H1 (cell line): ENCODE measurements around the gene CREBZF. TPM values are rescaled to one million over a fixed set of nuclear protein-coding genes. Genes with fewer than 3 reads are reported as not detected.

Experiments
- CTCF ChIA-PET: fragments of 300-600 bp; sonication (Branson Sonifier 250); formaldehyde crosslinking; loops from one replicate; lab custom pipeline; 2021; ENCODE audit not compliant: partially characterized antibody; lab: Charles Lee
- POLR2A ChIA-PET: fragments of 300-600 bp; sonication (Branson Sonifier 250); formaldehyde crosslinking; loops from one replicate; lab custom pipeline; 2021; ENCODE audit warnings: inconsistent platforms; ENCODE audit not compliant: partially characterized antibody; lab: Charles Lee
- DNase-seq, 2 experiments: peaks; one replicate each; pipeline versions ENCODE4 v3.0.0 to v3.0.0-alpha.2; 2010 to 2022; ENCODE audit warnings: low spot score in 2 of 2, low read depth in 1 of 2, mixed read lengths in 1 of 2
- FAIRE-seq: peaks from 2 replicates; lab custom pipeline; 2011; peaks lifted over from hg19 to GRCh38; lab: Jason Lieb, UNC
- H2AFZ ChIP-seq: 2 replicates; pipeline ENCODE4 v1.8.1; 2012; ENCODE audit warnings: low read length, inconsistent platforms
- H2AK5ac ChIP-seq: 2 replicates; pipeline ENCODE4 v1.6.1; 2013; ENCODE audit warnings: low read depth, low read length
- H2BK120ac ChIP-seq: replicated peaks from 2 replicates; pipeline ENCODE3; 2013; ENCODE audit warnings: low read depth, low read length, inconsistent platforms
- H2BK12ac ChIP-seq: 2 replicates; pipeline ENCODE4 v1.6.1; 2013; ENCODE audit warnings: low read depth, low read length
- H2BK15ac ChIP-seq: 2 replicates; pipeline ENCODE4 v1.6.1; 2013; ENCODE audit warnings: low read length
- H2BK20ac ChIP-seq: 2 replicates; pipeline ENCODE4 v1.6.1; 2013; ENCODE audit warnings: low read length
- H2BK5ac ChIP-seq: 2 replicates; pipeline ENCODE4 v1.6.1; 2013; ENCODE audit warnings: low read depth, low read length
- H3K14ac ChIP-seq: 2 replicates; pipeline ENCODE4 v1.6.1; 2013; ENCODE audit warnings: inconsistent platforms; ENCODE audit not compliant: insufficient read length
- H3K18ac ChIP-seq: 2 replicates; pipeline ENCODE4 v1.6.1; 2013; ENCODE audit warnings: low read length; ENCODE audit errors: extremely low read depth
- H3K23ac ChIP-seq: 2 replicates; pipeline ENCODE4 v1.6.1; 2013; ENCODE audit warnings: inconsistent platforms; ENCODE audit not compliant: insufficient read length
- H3K23me2 ChIP-seq: 2 replicates; pipeline ENCODE4 v1.6.1; 2013; ENCODE audit warnings: low read depth, low read length
- H3K27ac ChIP-seq: 2 replicates; pipeline ENCODE4 v1.6.1; 2011; ENCODE audit warnings: low read depth, low read length, inconsistent platforms
- H3K27me3 ChIP-seq, 4 experiments: replicated peaks in 1 of 4; 1 replicate in 1 of 4; 2 replicates in 3 of 4; pipeline versions ENCODE4 v1.6.1 to v1.8.1; 2011 to 2013; ENCODE audit warnings: low read length in 3 of 4, mild to moderate bottlenecking in 3 of 4, inconsistent platforms in 2 of 4, mixed read lengths in 2 of 4, moderate library complexity in 1 of 4; ENCODE audit not compliant: control insufficient read depth in 3 of 4, insufficient read depth in 3 of 4; ENCODE audit errors: extremely low read depth in 1 of 4
- H3K36me3 ChIP-seq, 4 experiments: 2 replicates each; pipeline versions ENCODE4 v1.6.1 to v1.8.1; 2011 to 2013; ENCODE audit warnings: mild to moderate bottlenecking in 4 of 4, low read length in 3 of 4, moderate library complexity in 2 of 4, control low read depth in 1 of 4, inconsistent platforms in 1 of 4; ENCODE audit not compliant: insufficient read depth in 4 of 4, control insufficient read depth in 2 of 4
- H3K4ac ChIP-seq: replicated peaks from 2 replicates; pipeline ENCODE3; 2013; ENCODE audit warnings: low read length, low read depth, mixed read lengths, inconsistent platforms; ENCODE audit not compliant: insufficient read length
- H3K4me1 ChIP-seq, 4 experiments: replicated peaks in 1 of 4; 1 replicate in 1 of 4; 2 replicates in 3 of 4; pipeline versions ENCODE4 v1.6.1 to v1.8.1; 2011 to 2013; ENCODE audit warnings: low read length in 3 of 4, inconsistent platforms in 2 of 4, mixed read lengths in 1 of 4; ENCODE audit not compliant: insufficient read depth in 4 of 4, control insufficient read depth in 3 of 4
- H3K4me2 ChIP-seq, 2 experiments: 2 replicates each; pipeline versions ENCODE4 v1.6.1 to v1.8.1; 2011 to 2013; ENCODE audit warnings: low read depth in 2 of 2, low read length in 2 of 2, control low read depth in 1 of 2, inconsistent platforms in 1 of 2, mild to moderate bottlenecking in 1 of 2; ENCODE audit not compliant: insufficient read depth in 1 of 2
- H3K4me3 ChIP-seq, 4 experiments: fragments of 200-600, 300-600 bp in 1 of 4; sonication (generic), shearing (Covaris generic), sonication (Bioruptor Twin) in 1 of 4; 2 replicates each; pipeline versions ENCODE4 v1.5.1 to v1.8.1; 2011 to 2016; ENCODE audit warnings: low read length in 4 of 4, low read depth in 3 of 4, control low read depth in 2 of 4, inconsistent platforms in 2 of 4, mild to moderate bottlenecking in 2 of 4, mixed read lengths in 1 of 4, moderate library complexity in 1 of 4; ENCODE audit not compliant: insufficient read depth in 2 of 4; ENCODE audit errors: extremely low read depth in 1 of 4
- H3K56ac ChIP-seq: replicated peaks from 2 replicates; pipeline ENCODE3; 2013; ENCODE audit warnings: low read depth, mild to moderate bottlenecking, mixed read lengths, low read length, inconsistent platforms; ENCODE audit not compliant: insufficient read length
- H3K79me1 ChIP-seq: 2 replicates; pipeline ENCODE4 v1.6.1; 2013; ENCODE audit warnings: low read depth, low read length, control low read depth
- H3K79me2 ChIP-seq, 2 experiments: 2 replicates each; pipeline versions ENCODE4 v1.6.1 to v1.8.1; 2012 to 2013; ENCODE audit warnings: low read length in 2 of 2, mild to moderate bottlenecking in 2 of 2, inconsistent platforms in 1 of 2; ENCODE audit not compliant: insufficient read depth in 2 of 2, control insufficient read depth in 1 of 2
- H3K9ac ChIP-seq, 4 experiments: replicated peaks in 1 of 4; 1 replicate in 1 of 4; 2 replicates in 3 of 4; pipeline versions ENCODE4 v1.6.1 to v1.8.1; 2011 to 2013; ENCODE audit warnings: low read depth in 3 of 4, low read length in 3 of 4, control low read depth in 2 of 4, mild to moderate bottlenecking in 2 of 4, moderate library complexity in 2 of 4, inconsistent platforms in 1 of 4; ENCODE audit errors: extremely low read depth in 1 of 4
- H3K9me3 ChIP-seq, 2 experiments: 2 replicates each; pipeline versions ENCODE4 v1.6.1 to v1.8.1; 2012 to 2013; ENCODE audit warnings: mild to moderate bottlenecking in 2 of 2, moderate library complexity in 2 of 2, control low read depth in 1 of 2, inconsistent platforms in 1 of 2, low read depth in 1 of 2, low read length in 1 of 2, mixed read lengths in 1 of 2; ENCODE audit not compliant: insufficient read depth in 2 of 2
- H4K20me1 ChIP-seq, 2 experiments: replicated peaks in 1 of 2; 2 replicates each; pipeline versions ENCODE3 to v1.8.1; 2011 to 2013; ENCODE audit warnings: inconsistent platforms in 2 of 2, low read length in 2 of 2, mild to moderate bottlenecking in 1 of 2; ENCODE audit not compliant: insufficient read depth in 2 of 2, control insufficient read depth in 1 of 2
- H4K5ac ChIP-seq: 2 replicates; pipeline ENCODE4 v1.6.1; 2013; ENCODE audit warnings: low read length, low read depth, mixed read lengths, inconsistent platforms; ENCODE audit not compliant: insufficient read length
- H4K8ac ChIP-seq: 2 replicates; pipeline ENCODE4 v1.8.0; 2013; ENCODE audit warnings: mild to moderate bottlenecking, moderate library complexity, low read length, inconsistent platforms; ENCODE audit not compliant: insufficient read depth; ENCODE audit errors: extremely low read depth
- H4K91ac ChIP-seq: replicated peaks from 2 replicates; pipeline ENCODE3; 2013; ENCODE audit warnings: low read length, mixed read lengths, inconsistent platforms; ENCODE audit not compliant: insufficient read length
- JUND ChIP-seq: IDR thresholded peaks from 2 replicates; pipeline ENCODE4 v1.6.1; 2011; ENCODE audit warnings: mild to moderate bottlenecking, improper control_type of control experiment, low read length
- POU5F1 ChIP-seq: IDR thresholded peaks from 2 replicates; pipeline ENCODE4 v1.6.1; 2011; ENCODE audit warnings: low read depth, mild to moderate bottlenecking, low read length, moderate library complexity
- TEAD4 ChIP-seq: IDR thresholded peaks from 2 replicates; pipeline ENCODE4 v1.6.1; 2012; ENCODE audit warnings: low read depth, low read length, inconsistent platforms, mixed read lengths
- WGBS, 2 experiments: shearing (Covaris generic) in 1 of 2; methylation state at CpG; one replicate each; pipeline versions ENCODE4 v1.1.6 to v1.1.7; 2013 to 2015; ENCODE audit warnings: low lambda C conversion rate in 2 of 2, mixed read lengths in 2 of 2, inconsistent platforms in 1 of 2, low coverage in 1 of 2, missing lambda C conversion rate in 1 of 2; ENCODE audit not compliant: insufficient replicate concordance in 2 of 2, insufficient coverage in 1 of 2, insufficient read length in 1 of 2; ENCODE audit errors: extremely low coverage in 1 of 2, missing lambda C conversion rate in 1 of 2; 5-methylcytosine and 5-hydroxymethylcytosine counted together
- polyA plus RNA-seq, 7 experiments: library from polyadenylated mRNA; depleted of rRNA in 3 of 7; stranded (reverse) in 5 of 7; unstranded in 2 of 7; fragments of >200 nt in 5 of 7; fragments of 200-250 nt in 2 of 7; gene quantifications; 1 replicate in 5 of 7; 2 replicates in 1 of 7; 4 replicates in 1 of 7; pipeline versions ENCODE4 v1.2.1 to v1.2.3, GENCODE V29; 2011 to 2013; ENCODE audit warnings: missing spikeins in 2 of 7, mixed read lengths in 2 of 7
- total RNA-seq: library from RNA; stranded (reverse); fragmentation: NEBNext Ultra II Directional; extraction: Animal tissue kit (Norgen Biotek cat#: 25700); gene quantifications from 2 replicates; pipeline ENCODE4 v1.2.1, GENCODE V29; 2021

CREBZF gene
- total and polyA plus RNA-seq, 2 of the 8 experiments (the other 6 are each of a cell fraction or from before 2014, with no cell fraction given): 15.4 to 44.9 TPM

- Histone ChIP-seq H4K20me1 (no peaks in the 10 kb centered on the region), H3K9me3 (peaks cover 7 to 8% of the 10 kb centered on the region in 2 experiments; a peak in 2 of 4 replicates), H3K79me2 (no peaks in the 10 kb centered on the region), H3K4me2 (no peak overlapping the region), H2AFZ (no peak overlapping the region), H3K27me3 (peaks cover 0 to 6% (median 2%) of the 10 kb centered on the region in 4 experiments; a peak in 4 of 7 replicates), H3K23me2 (no peaks in the 10 kb centered on the region), H3K4me1 (peaks cover 0 to 2% (median 0%) of the 10 kb centered on the region in 4 experiments; a peak in 2 of 7 replicates), H3K14ac (no peak overlapping the region), H3K4me3 (no peak overlapping the region), H3K36me3 (no peaks in the 10 kb centered on the region), H3K23ac (no peak overlapping the region), H4K91ac (no peak overlapping the region), H3K18ac (no peak overlapping the region), H3K4ac (no peak overlapping the region), H3K9ac (no peak overlapping the region), H3K79me1 (no peaks in the 10 kb centered on the region), H3K27ac (no peak overlapping the region), H2BK15ac (no peak overlapping the region), H2BK20ac (no peak overlapping the region), H3K56ac (no peak overlapping the region), H2AK5ac (no peak overlapping the region), H4K5ac (no peak overlapping the region), H2BK12ac (no peak overlapping the region), H2BK120ac (no peak overlapping the region), H2BK5ac (no peak overlapping the region), H4K8ac (no peak overlapping the region)
- TF ChIP-seq POU5F1 (no peak), TEAD4 (peak; percentile 47; the same call in 1 of the 2 replicates), JUND (no peak)
- POLR2A ChIA-PET: interaction anchor here (1.0 kb wide), 1 partner anchor 9 kb away, joined by 4 read pairs; no protein-coding TSS in a partner anchor
- DNase-seq: no peak
- CTCF ChIA-PET: no interaction called here
- WGBS, 2 experiments: 82% methylated on average over 8 of the region's 8 CpGs; no CpG with 5 or more reads in 1 of the 2 experiments
- FAIRE-seq: no peak
Measured at GRCh38 chr11:85672105-85672902, 7.4 kb upstream of the CREBZF start.
